GM18867 (cell line): Measurements from ENCODE around the gene ASXL3.
A peak's percentile ranks its signal among the peaks of the same experiment; 100 is the strongest.

ENCODE experiments used
- ATAC-seq: cut with Tn5 transposase; IDR thresholded peaks from one replicate; pipeline ENCODE4 v1.9.1; 2021; ENCODE audit warnings: mild to moderate bottlenecking, moderate library complexity; ENCODE audit not compliant: unreplicated experiment

ASXL3 gene

GRCh38 chr18:33656889-33657448, 79.0 kb downstream of the ASXL3 start:
- ATAC-seq, result no peak

GRCh38 chr18:33660696-33661310, 82.8 kb downstream of the ASXL3 start:
- ATAC-seq, result no peak

- ATAC-seq, result no peak
Observed at GRCh38 chr18:33664241-33664874, 86.3 kb downstream of the ASXL3 start.

GRCh38 chr18:33665187-33665586, 87.2 kb downstream of the ASXL3 start:
- no peak for ATAC-seq

- no peak for ATAC-seq
Observed at GRCh38 chr18:33665641-33666040, 87.6 kb downstream of the ASXL3 start.

GRCh38 chr18:33666915-33667314, 88.9 kb downstream of the ASXL3 start:
- no peak for ATAC-seq

- no peak for ATAC-seq
Observed at GRCh38 chr18:33669589-33669988, 91.6 kb downstream of the ASXL3 start.

GRCh38 chr18:33670029-33670428, 92.0 kb downstream of the ASXL3 start:
- no peak for ATAC-seq

- ATAC-seq, result no peak
Observed at GRCh38 chr18:33673689-33674088, 95.7 kb downstream of the ASXL3 start.

- ATAC-seq, result no peak
Observed at GRCh38 chr18:33676593-33676992, 98.6 kb downstream of the ASXL3 start.

GRCh38 chr18:33677891-33678290, 99.9 kb downstream of the ASXL3 start:
- ATAC-seq, result no peak

GRCh38 chr18:33682436-33682835, 104.4 kb downstream of the ASXL3 start:
- peak; percentile 66 for ATAC-seq

GRCh38 chr18:33694593-33694992, 116.6 kb downstream of the ASXL3 start:
- ATAC-seq, result no peak

GRCh38 chr18:33696332-33697162, 118.5 kb downstream of the ASXL3 start:
- ATAC-seq, result no peak

- no peak for ATAC-seq
Observed at GRCh38 chr18:33697498-33697897, 119.5 kb downstream of the ASXL3 start.

GRCh38 chr18:33699372-33699771, 121.4 kb downstream of the ASXL3 start:
- peak; percentile 56 for ATAC-seq

GRCh38 chr18:33700513-33700976, 122.5 kb downstream of the ASXL3 start:
- peak; percentile 88 for ATAC-seq

GRCh38 chr18:33702625-33703024, 124.6 kb downstream of the ASXL3 start:
- ATAC-seq, result no peak

- no peak for ATAC-seq
Observed at GRCh38 chr18:33706391-33706790, 128.4 kb downstream of the ASXL3 start.

- ATAC-seq, result no peak
Observed at GRCh38 chr18:33708876-33709275, 130.9 kb downstream of the ASXL3 start.

GRCh38 chr18:33710269-33710668, 132.2 kb downstream of the ASXL3 start:
- ATAC-seq, result peak; percentile 13
